T47D (cell line): ENCODE data around the gene ACSM2B.
"Not testable (repeated sequence)": the region's sequence is repeated elsewhere in the genome, so short reads cannot be mapped to it uniquely, and the experiment has no call there.

Experiments used
- DNase-seq, 2 experiments: peaks; one replicate each; pipeline versions ENCODE4 v3.0.0 to v3.0.0-alpha.2; 2011 to 2012; ENCODE audit warnings: low read depth in 1 of 2, low spot score in 1 of 2
- JUND ChIP-seq: IDR thresholded peaks from 2 replicates; pipeline ENCODE4 v1.6.1; 2012; ENCODE audit warnings: low read depth
- in situ Hi-C: cut with HindIII; loops from 2 replicates; pipeline ENCODE4 v1.10.0; 2016; ENCODE audit warnings: low sequenced_read_pairs, low pct_unique_long_range_greater_than_20kb

The ACSM2B gene

GRCh38 chr16:20576145-20576544 is at the start of gene ACSM2B:
Gene ACSM2B, minus strand, starts transcription at chr16:20576367. Its CDS starts 11,522 bp downstream, at chr16:20564845.
- in situ Hi-C loops, DNase-seq: not testable (repeated sequence)

- in situ Hi-C loops, result no loop called here
- no peak for TF ChIP-seq JUND
- no peak for DNase-seq
Observed at GRCh38 chr16:20624882-20625807, 49.0 kb upstream of the ACSM2B start.

- no peak for TF ChIP-seq JUND
- no peak for DNase-seq
- in situ Hi-C loops, result no loop called here
Observed at GRCh38 chr16:20624205-20624604, 48.0 kb upstream of the ACSM2B start.

GRCh38 chr16:20622498-20622870 is 46.3 kb upstream of the ACSM2B start:
- in situ Hi-C loops, result no loop called here
- no peak for DNase-seq
- TF ChIP-seq JUND, result no peak

GRCh38 chr16:20621406-20621805 is 45.2 kb upstream of the ACSM2B start:
- in situ Hi-C loops, result no loop called here
- no peak for DNase-seq
- TF ChIP-seq JUND, result no peak

- in situ Hi-C loops, result no loop called here
- TF ChIP-seq JUND, result no peak
- DNase-seq, result no peak
Observed at GRCh38 chr16:20620770-20621169, 44.6 kb upstream of the ACSM2B start.

- in situ Hi-C loops, result no loop called here
- no peak for TF ChIP-seq JUND
- DNase-seq, result no peak
Observed at GRCh38 chr16:20620003-20620402, 43.8 kb upstream of the ACSM2B start.

GRCh38 chr16:20617271-20617670 is 41.1 kb upstream of the ACSM2B start:
- DNase-seq, result no peak
- no peak for TF ChIP-seq JUND
- in situ Hi-C loops, result no loop called here

- DNase-seq, result no peak
- no peak for TF ChIP-seq JUND
- in situ Hi-C loops, result no loop called here
Observed at GRCh38 chr16:20614186-20615141, 38.3 kb upstream of the ACSM2B start.

GRCh38 chr16:20613481-20614185 is 37.5 kb upstream of the ACSM2B start:
- DNase-seq, result no peak
- no peak for TF ChIP-seq JUND
- in situ Hi-C loops, result no loop called here

GRCh38 chr16:20612551-20613480 is 36.6 kb upstream of the ACSM2B start:
- no peak for TF ChIP-seq JUND
- DNase-seq, result no peak
- in situ Hi-C loops, result no loop called here
